Stomach (tissue), 9 donors: Measurements from ENCODE around the gene SLC1A1. TPM values are rescaled to one million over a fixed set of nuclear protein-coding genes. Genes with fewer than 3 reads are reported as not detected.

Source experiments
- DNase-seq, 2 donors: peaks; one replicate each; pipeline versions ENCODE4 v3.0.0 to v3.0.0-alpha.2; 2013 to 2019
- H3K27ac ChIP-seq, 5 donors: fragments of 200-600 bp in 4 of 5; sonication (generic) in 4 of 5; one replicate each; pipeline ENCODE4 v1.5.1; 2013 to 2019; ENCODE audit warnings: mild to moderate bottlenecking in 1 of 5, moderate library complexity in 1 of 5
- H3K27me3 ChIP-seq, 3 donors: fragments of 200-600 bp; sonication (generic); one replicate each; pipeline ENCODE4 v1.5.1; 2017 to 2019; ENCODE audit warnings: mixed run types in 1 of 3
- H3K36me3 ChIP-seq, 4 donors: fragments of 200-600 bp; sonication (generic); 1 replicate in 3 of 4; 2 replicates in 1 of 4; pipeline ENCODE4 v1.5.1; 2016 to 2019
- H3K4me1 ChIP-seq, 4 donors: fragments of 200-600 bp; sonication (generic); one replicate each; pipeline ENCODE4 v1.5.1; 2016 to 2019
- H3K4me3 ChIP-seq, 4 donors: fragments of 200-600 bp; sonication (generic) in 3 of 4; one replicate each; pipeline ENCODE4 v1.5.1; 2016 to 2019; ENCODE audit warnings: mild to moderate bottlenecking in 1 of 4
- H3K9me3 ChIP-seq, 4 donors: fragments of 200-600 bp; sonication (generic); one replicate each; pipeline ENCODE4 v1.5.1; 2016 to 2019
- CTCF ChIP-seq, 7 experiments: fragments of 450-650 bp in 4 of 7; fragments of 200-600 bp in 3 of 7; sonication (generic) in 3 of 7; IDR thresholded peaks; one replicate each; pipeline ENCODE4 v1.5.1; 2016 to 2019; ENCODE audit warnings: antibody characterized with exemption in 7 of 7, control low read depth in 2 of 7, mild to moderate bottlenecking in 1 of 7
- EP300 ChIP-seq: sonication (generic); formaldehyde crosslinking; IDR thresholded peaks from one replicate; pipeline ENCODE4 v1.6.1; 2017; ENCODE audit warnings: antibody characterized with exemption
- POLR2A ChIP-seq, 4 donors: fragments of 450-650 bp; IDR thresholded peaks; one replicate each; pipeline ENCODE4 v1.6.1; 2016; ENCODE audit warnings: antibody characterized with exemption in 4 of 4, control low read depth in 2 of 4, mild to moderate bottlenecking in 1 of 4, moderate library complexity in 1 of 4
- POLR2AphosphoS5 ChIP-seq, 3 donors: sonication (generic); formaldehyde crosslinking; IDR thresholded peaks; one replicate each; pipeline ENCODE4 v1.6.1; 2016; ENCODE audit warnings: antibody characterized with exemption in 3 of 3
- WGBS, 5 donors: extraction: QIAGEN DNeasy Blood & Tissue Kit in 3 of 5; methylation state at CpG; one replicate each; pipeline versions ENCODE4 v1.1.5 to v1.1.7; 2013 to 2018; 5-methylcytosine and 5-hydroxymethylcytosine counted together
- intact Hi-C: fragments of 100-400 bp; cut with DNase I; formaldehyde crosslinking; loops from one replicate; pipeline ENCODE4 v1.15.1; 2023; ENCODE audit warnings: low total_unique reads
- polyA plus RNA-seq, 3 donors: library from polyadenylated mRNA; stranded (reverse); fragments of 200-250 nt; gene quantifications; one replicate each; pipeline ENCODE4 v1.2.3, GENCODE V29; 2013
- total RNA-seq, 5 donors: library from RNA; depleted of rRNA; stranded (reverse); fragments of >200 nt; gene quantifications; one replicate each; pipeline versions ENCODE4 v1.1.0 to v1.2.3, GENCODE V29; 2014 to 2016
- donor health status: healthy with polysubstance abuse.
- donor health status: Bipolar disorder and iron deficiency.
- donor health status: healthy.

The SLC1A1 gene
- total and polyA plus RNA-seq, 8 donors: 0.58 to 13.3 (median 2.7) TPM; not detected in 1

GRCh38 chr9:4537581-4537980 is 47.3 kb downstream of the SLC1A1 start:
- H3K9me3 ChIP-seq: peaks cover 0 to 13% (median 9%) of the 10 kb centered on the region in 4 donors
- no peak overlapping the region for H3K4me3 ChIP-seq
- intact Hi-C loops: no loop called here
- H3K36me3 ChIP-seq: peaks cover 0 to 16% (median 10%) of the 10 kb centered on the region in 4 donors
- no peak for DNase-seq
- H3K27ac ChIP-seq: no peak overlapping the region
- no peaks in the 10 kb centered on the region for H3K4me1 ChIP-seq
- WGBS, 5 donors: 91 to 100% (median 97%) methylated on average over 1 of the region's 1 CpG
- no peaks in the 10 kb centered on the region for H3K27me3 ChIP-seq
- no peak for TF ChIP-seq POLR2A (IDR thresholded peaks at IDR 0.05)
- no peak for TF ChIP-seq CTCF (IDR thresholded peaks at IDR 0.05)
- no peak for TF ChIP-seq EP300
- no peak for TF ChIP-seq POLR2AphosphoS5 (IDR thresholded peaks at IDR 0.05)

GRCh38 chr9:4538107-4538506 is 47.8 kb downstream of the SLC1A1 start:
- H3K4me1 ChIP-seq: no peaks in the 10 kb centered on the region
- no peak for DNase-seq
- 38 to 68% (median 54%) methylated on average over 2 of the region's 2 CpGs for WGBS, 5 donors
- H3K4me3 ChIP-seq: no peak overlapping the region
- H3K36me3 ChIP-seq: peaks cover 0 to 16% (median 10%) of the 10 kb centered on the region in 4 donors
- peaks cover 0 to 13% (median 9%) of the 10 kb centered on the region in 4 donors for H3K9me3 ChIP-seq
- intact Hi-C loops: no loop called here
- H3K27me3 ChIP-seq: no peaks in the 10 kb centered on the region
- no peak overlapping the region for H3K27ac ChIP-seq
- TF ChIP-seq EP300: no peak
- TF ChIP-seq CTCF (IDR thresholded peaks at IDR 0.05): no peak
- no peak for TF ChIP-seq POLR2AphosphoS5 (IDR thresholded peaks at IDR 0.05)
- no peak for TF ChIP-seq POLR2A (IDR thresholded peaks at IDR 0.05)

- no peak overlapping the region for H3K27ac ChIP-seq
- H3K4me1 ChIP-seq: no peaks in the 10 kb centered on the region
- 57 to 80% (median 63%) methylated on average over 4 of the region's 4 CpGs for WGBS, 5 donors
Measured at GRCh38 chr9:4538621-4539020, 48.4 kb downstream of the SLC1A1 start.

GRCh38 chr9:4540425-4540824 is 50.2 kb downstream of the SLC1A1 start:
- TF ChIP-seq POLR2AphosphoS5 (IDR thresholded peaks at IDR 0.05) (no peak), EP300 (no peak), CTCF (IDR thresholded peaks at IDR 0.05) (no peak), POLR2A (IDR thresholded peaks at IDR 0.05) (no peak)
- Histone ChIP-seq H3K27ac (no peak overlapping the region), H3K27me3 (no peaks in the 10 kb centered on the region), H3K4me3 (no peak overlapping the region), H3K9me3 (peaks cover 0 to 13% (median 9%) of the 10 kb centered on the region in 4 donors), H3K36me3 (peaks cover 0 to 16% (median 10%) of the 10 kb centered on the region in 4 donors), H3K4me1 (no peaks in the 10 kb centered on the region)
- no peak for DNase-seq
- 90 to 96% (median 96%) methylated on average over 8 of the region's 8 CpGs for WGBS, 5 donors
- intact Hi-C loops: no loop called here

More at GRCh38 chr9:4538621-4539020, 48.4 kb downstream of the SLC1A1 start:
- TF ChIP-seq EP300 (no peak), CTCF (IDR thresholded peaks at IDR 0.05) (no peak), POLR2A (IDR thresholded peaks at IDR 0.05) (no peak), POLR2AphosphoS5 (IDR thresholded peaks at IDR 0.05) (no peak)
- Histone ChIP-seq H3K36me3 (peaks cover 0 to 16% (median 10%) of the 10 kb centered on the region in 4 donors), H3K4me3 (no peak overlapping the region), H3K9me3 (peaks cover 0 to 13% (median 9%) of the 10 kb centered on the region in 4 donors), H3K27me3 (no peaks in the 10 kb centered on the region)
- intact Hi-C loops: no loop called here
- DNase-seq: no peak
